IMR-90 (cell line): Measurements from ENCODE around the gene KDM2B. TPM values are rescaled to one million over a fixed set of nuclear protein-coding genes. Genes with fewer than 3 reads are reported as not detected.

ENCODE experiments used
- ATAC-seq: fragments of 200-7000 bp; cut with Tn5 transposase; 2 replicates; pipeline ENCODE4 v1.9.1; 2020; ENCODE audit warnings: low read depth, mild to moderate bottlenecking, moderate library complexity
- BruUV-seq: library from RNA; stranded (reverse); fragments of 400-500 nt; replicated peaks from 2 replicates; lab custom pipeline; 2021; lab: Mats Ljungman, UMichigan
- CTCF ChIA-PET: fragments of 300-600 bp; formaldehyde crosslinking; extraction: SDS; loops from one replicate; lab custom pipeline; 2021; ENCODE audit warnings: antibody characterized with exemption; lab: Yijun Ruan, JAX
- POLR2A ChIA-PET: fragments of 300-600 bp; sonication (Branson Sonifier 250); formaldehyde crosslinking; loops from one replicate; lab custom pipeline; 2022; ENCODE audit warnings: antibody characterized with exemption; ENCODE audit not compliant: unreplicated experiment; lab: Charles Lee
- DNase-seq: peaks from one replicate; pipeline ENCODE4 v3.0.0; 2013
- H2AFZ ChIP-seq: replicated peaks from 2 replicates; pipeline ENCODE3; 2013; ENCODE audit warnings: low read length, mild to moderate bottlenecking; ENCODE audit not compliant: poor library complexity
- H2AK5ac ChIP-seq: 2 replicates; pipeline ENCODE4 v1.6.1; 2013; ENCODE audit warnings: low read depth, low read length, inconsistent platforms
- H2AK9ac ChIP-seq: replicated peaks from 2 replicates; pipeline ENCODE3; 2013; ENCODE audit warnings: mild to moderate bottlenecking, low read depth, low read length, moderate library complexity; ENCODE audit not compliant: poor library complexity
- H2BK120ac ChIP-seq: 2 replicates; pipeline ENCODE4 v1.6.1; 2013; ENCODE audit warnings: low read depth, low read length, inconsistent platforms
- H2BK15ac ChIP-seq: 3 replicates; pipeline ENCODE4 v1.6.1; 2013; ENCODE audit warnings: low read depth, low read length, inconsistent platforms
- H2BK20ac ChIP-seq: 2 replicates; pipeline ENCODE4 v1.6.1; 2013; ENCODE audit warnings: low read depth, mild to moderate bottlenecking, inconsistent platforms, low read length, moderate library complexity
- H2BK5ac ChIP-seq: 2 replicates; pipeline ENCODE4 v1.6.1; 2013; ENCODE audit warnings: mild to moderate bottlenecking, low read depth, low read length, inconsistent platforms; ENCODE audit not compliant: poor library complexity, severe bottlenecking
- H3K14ac ChIP-seq: replicated peaks from 2 replicates; pipeline ENCODE4 v1.6.1; 2013; ENCODE audit warnings: low read depth, low read length, inconsistent platforms
- H3K18ac ChIP-seq: 2 replicates; pipeline ENCODE4 v1.6.1; 2013; ENCODE audit warnings: low read depth, low read length, control low read depth
- H3K23ac ChIP-seq: 2 replicates; pipeline ENCODE4 v1.6.1; 2013; ENCODE audit warnings: low read depth, low read length, inconsistent platforms
- H3K27ac ChIP-seq: 2 replicates; pipeline ENCODE4 v1.5.1; 2013; ENCODE audit warnings: mild to moderate bottlenecking, control low read depth, low read length; ENCODE audit not compliant: insufficient read depth
- H3K27me3 ChIP-seq: 2 replicates; pipeline ENCODE4 v1.6.1; 2013; ENCODE audit warnings: low read length; ENCODE audit not compliant: control insufficient read depth, insufficient read depth
- H3K36me3 ChIP-seq: 2 replicates; pipeline ENCODE4 v1.6.1; 2013; ENCODE audit warnings: low read length, mixed read lengths; ENCODE audit not compliant: control insufficient read depth, insufficient read depth
- H3K4ac ChIP-seq: 2 replicates; pipeline ENCODE4 v1.6.1; 2013; ENCODE audit warnings: low read depth, low read length, inconsistent platforms
- H3K4me1 ChIP-seq: 2 replicates; pipeline ENCODE4 v1.6.1; 2013; ENCODE audit warnings: low read length, mixed read lengths; ENCODE audit not compliant: control insufficient read depth, insufficient read depth
- H3K4me2 ChIP-seq: 2 replicates; pipeline ENCODE4 v1.6.1; 2013; ENCODE audit warnings: low read depth, mild to moderate bottlenecking, control low read depth, low read length, moderate library complexity
- H3K4me3 ChIP-seq: 2 replicates; pipeline ENCODE4 v1.5.1; 2013; ENCODE audit warnings: low read depth, mild to moderate bottlenecking, control low read depth, low read length, moderate library complexity; ENCODE audit not compliant: insufficient read depth
- H3K56ac ChIP-seq: 2 replicates; pipeline ENCODE4 v1.6.1; 2013; ENCODE audit warnings: low read length, inconsistent platforms; ENCODE audit not compliant: insufficient read depth; ENCODE audit errors: extremely low read depth
- H3K79me1 ChIP-seq, 2 experiments: 2 replicates each; pipeline ENCODE4 v1.6.1; 2013; ENCODE audit warnings: low read length in 2 of 2, inconsistent platforms in 1 of 2, low read depth in 1 of 2
- H3K9ac ChIP-seq: 2 replicates; pipeline ENCODE4 v1.6.1; 2013; ENCODE audit warnings: low read depth, low read length, control low read depth
- H3K9me1 ChIP-seq: 2 replicates; pipeline ENCODE4 v1.6.1; 2013; ENCODE audit warnings: low read length, inconsistent platforms; ENCODE audit not compliant: insufficient read depth
- H3K9me3 ChIP-seq: 2 replicates; pipeline ENCODE4 v1.6.1; 2013; ENCODE audit warnings: low read length; ENCODE audit not compliant: control insufficient read depth, insufficient read depth
- H4K20me1 ChIP-seq: 2 replicates; pipeline ENCODE4 v1.6.1; 2013; ENCODE audit warnings: low read length, inconsistent platforms; ENCODE audit not compliant: insufficient read depth
- H4K5ac ChIP-seq: 2 replicates; pipeline ENCODE4 v1.6.1; 2013; ENCODE audit warnings: mild to moderate bottlenecking, low read depth, low read length, control low read depth
- H4K8ac ChIP-seq, 2 experiments: 2 replicates each; pipeline ENCODE4 v1.6.1; 2013; ENCODE audit warnings: low read depth in 2 of 2, low read length in 2 of 2, control low read depth in 1 of 2, inconsistent platforms in 1 of 2
- H4K91ac ChIP-seq: 2 replicates; pipeline ENCODE4 v1.6.1; 2013; ENCODE audit warnings: low read depth, low read length, inconsistent platforms; ENCODE audit not compliant: insufficient read depth
- BHLHE40 ChIP-seq: fragments of 150-350 bp; IDR thresholded peaks from 2 replicates; pipeline ENCODE4 v1.6.1; 2016; ENCODE audit warnings: mild to moderate bottlenecking, low read depth, low read length
- CHD1 ChIP-seq: IDR thresholded peaks from 2 replicates; pipeline ENCODE4 v1.6.1; 2012; ENCODE audit warnings: low read depth, low read length, improper control_type of control experiment
- FOS ChIP-seq: fragments of 150-350 bp; IDR thresholded peaks from 2 replicates; pipeline ENCODE4 v1.6.1; 2016; ENCODE audit warnings: low read depth, low read length
- WGBS, 2 experiments: methylation state at CpG; one replicate each; pipeline versions ENCODE4 v1.1.5 to v1.1.7; 2013; ENCODE audit warnings: missing lambda C conversion rate in 2 of 2; ENCODE audit not compliant: insufficient read length in 1 of 2; ENCODE audit errors: extremely low coverage in 2 of 2; 5-methylcytosine and 5-hydroxymethylcytosine counted together
- dilution Hi-C: fragments of 300-500 bp; cut with HindIII; formaldehyde crosslinking; loops from one replicate; pipeline ENCODE4 v1.14.3; 2018; ENCODE audit warnings: low sequenced_read_pairs; ENCODE audit not compliant: unreplicated experiment
- in situ Hi-C: fragments of 300-500 bp; cut with MboI; formaldehyde crosslinking; loops from 3 replicates; pipeline ENCODE4 v1.14.3; 2019; ENCODE audit warnings: low sequenced_read_pairs, inconsistent platforms, mixed read lengths
- intact Hi-C: fragments of 100-400 bp; cut with micrococcal nuclease; formaldehyde crosslinking; loops from 2 replicates; pipeline ENCODE4 v1.10.0; 2022
- polyA plus RNA-seq, 3 experiments: library from polyadenylated mRNA; depleted of rRNA; stranded (reverse); fragments of >200 nt; gene quantifications; 2 replicates each; pipeline ENCODE4 v1.2.3, GENCODE V29; 2012; ENCODE audit warnings: low replicate concordance in 1 of 3
- total RNA-seq: library from RNA; depleted of rRNA; stranded (reverse); fragments of >200 nt; gene quantifications from 2 replicates; pipeline ENCODE4 v1.2.3, GENCODE V29; 2012

Gene KDM2B
- total and polyA plus RNA-seq, 2 of the 4 experiments (the other 2 are of a cell fraction), result 22.6 to 24.2 TPM

- no peak overlapping the region for H3K4me3 ChIP-seq
- WGBS, 2 experiments, result 70% methylated on average over 9 of the region's 16 CpGs; no CpG with 5 or more reads in 1 of the 2 experiments
- H2BK20ac ChIP-seq, result no peak overlapping the region
- no peak overlapping the region for H2BK120ac ChIP-seq
- H2AK9ac ChIP-seq, result no peak overlapping the region
- H3K9me3 ChIP-seq, result no peaks in the 10 kb centered on the region
- peaks cover 0 to 3% of the 10 kb centered on the region in 2 experiments; a peak in 1 of 4 replicates for H3K79me1 ChIP-seq
- intact Hi-C loops, result no loop called here
- H4K5ac ChIP-seq, result no peak overlapping the region
- H3K4ac ChIP-seq, result no peak overlapping the region
- BruUV-seq, result no TSS peak
- H3K36me3 ChIP-seq, result no peaks in the 10 kb centered on the region
- no peaks in the 10 kb centered on the region for H3K4me1 ChIP-seq
- H3K14ac ChIP-seq, result no peak overlapping the region
- 0 out of 2 replicates have a peak, but pooled peaks cover 2% of the 10 kb centered on the region for H3K9me1 ChIP-seq
- ChIA-PET POLR2A (no interaction called here), CTCF (no interaction called here)
- no peak overlapping the region for H3K18ac ChIP-seq
- no peak overlapping the region for H3K56ac ChIP-seq
- no peak overlapping the region for H2BK15ac ChIP-seq
- no peak overlapping the region for H4K8ac ChIP-seq
- dilution Hi-C loops, result no loop called here
- no peak for TF ChIP-seq CHD1
- no peak for TF ChIP-seq FOS
- no peak for TF ChIP-seq BHLHE40
- no peak overlapping the region for H2BK5ac ChIP-seq
- no peak overlapping the region for H2AK5ac ChIP-seq
- no peak overlapping the region for H3K4me2 ChIP-seq
- DNase-seq (no peak), ATAC-seq (no peak)
- H4K91ac ChIP-seq, result no peak overlapping the region
- no peak overlapping the region for H3K9ac ChIP-seq
- no peak overlapping the region for H2AFZ ChIP-seq
- H3K27me3 ChIP-seq, result no peaks in the 10 kb centered on the region
- H4K20me1 ChIP-seq, result no peaks in the 10 kb centered on the region
- in situ Hi-C loops, result no loop called here
- no peak overlapping the region for H3K23ac ChIP-seq
- H3K27ac ChIP-seq, result no peak overlapping the region
Measured at GRCh38 chr12:121561009-121561395, 19.8 kb downstream of the KDM2B start.
